OCI-M2 (cell line): Measurements from ENCODE around the gene DYDC1.
"Not testable (repeated sequence)": the region's sequence is repeated elsewhere in the genome, so short reads cannot be mapped to it uniquely, and the experiment has no call there.

ENCODE experiments used
- DNase-seq: peaks from one replicate; lab custom pipeline; 2025; ENCODE audit not compliant: unreplicated experiment; lab: John Stamatoyannopoulos, UW

Gene DYDC1

GRCh38 chr10:80356563-80356988 is at the start of gene DYDC1, which contains the start of gene DYDC2:
Gene DYDC1, minus strand, starts transcription at chr10:80356755. Its CDS starts 4,154 bp downstream, at chr10:80352601.
Gene DYDC2, plus strand, starts transcription at chr10:80356781. Its CDS starts 5,663 bp downstream, at chr10:80362444.
- DNase-seq = no peak

GRCh38 chr10:80406204-80406603 is 49.6 kb upstream of the DYDC1 start:
- no peak for DNase-seq

- no peak for DNase-seq
Observed at GRCh38 chr10:80405626-80406025, 49.1 kb upstream of the DYDC1 start.

- DNase-seq = no peak
Observed at GRCh38 chr10:80405035-80405434, 48.5 kb upstream of the DYDC1 start.

GRCh38 chr10:80400136-80400804 is 43.7 kb upstream of the DYDC1 start:
- no peak for DNase-seq

- no peak for DNase-seq
Observed at GRCh38 chr10:80397014-80397413, 40.5 kb upstream of the DYDC1 start.

GRCh38 chr10:80394358-80394916 is 37.9 kb upstream of the DYDC1 start:
- no peak for DNase-seq

- DNase-seq = no peak
Observed at GRCh38 chr10:80392250-80392649, 35.7 kb upstream of the DYDC1 start.

- DNase-seq = no peak
Observed at GRCh38 chr10:80390740-80391139, 34.2 kb upstream of the DYDC1 start.

GRCh38 chr10:80382989-80383388 is 26.4 kb upstream of the DYDC1 start:
- no peak for DNase-seq

- DNase-seq = no peak
Observed at GRCh38 chr10:80380185-80380584, 23.6 kb upstream of the DYDC1 start.

- no peak for DNase-seq
Observed at GRCh38 chr10:80379701-80380100, 23.1 kb upstream of the DYDC1 start.

GRCh38 chr10:80373502-80373901 is 16.9 kb upstream of the DYDC1 start:
- DNase-seq = no peak

- DNase-seq = no peak
Observed at GRCh38 chr10:80372675-80373074, 16.1 kb upstream of the DYDC1 start.

GRCh38 chr10:80371467-80371866 is 14.9 kb upstream of the DYDC1 start:
- DNase-seq = no peak

- no peak for DNase-seq
Observed at GRCh38 chr10:80365510-80365909, 9.0 kb upstream of the DYDC1 start.

- no peak for DNase-seq
Observed at GRCh38 chr10:80359644-80360043, 3.1 kb upstream of the DYDC1 start.

GRCh38 chr10:80358925-80359324 is 2.4 kb upstream of the DYDC1 start:
- DNase-seq = not testable (repeated sequence)

GRCh38 chr10:80357851-80358125 is 1.2 kb upstream of the DYDC1 start:
- DNase-seq = no peak

GRCh38 chr10:80356989-80357850 is 665 bp upstream of the DYDC1 start:
- DNase-seq = no peak

GRCh38 chr10:80351220-80351619 is 5.3 kb downstream of the DYDC1 start:
- DNase-seq = no peak

- DNase-seq = no peak
Observed at GRCh38 chr10:80350251-80350650, 6.3 kb downstream of the DYDC1 start.
